Fibroblast of upper back skin (primary cell): ENCODE measurements around the gene AFF1.

Experiments used
- DNase-seq: peaks from one replicate; pipeline ENCODE4 v3.0.0-alpha.2; 2013

Gene AFF1

DNA sequence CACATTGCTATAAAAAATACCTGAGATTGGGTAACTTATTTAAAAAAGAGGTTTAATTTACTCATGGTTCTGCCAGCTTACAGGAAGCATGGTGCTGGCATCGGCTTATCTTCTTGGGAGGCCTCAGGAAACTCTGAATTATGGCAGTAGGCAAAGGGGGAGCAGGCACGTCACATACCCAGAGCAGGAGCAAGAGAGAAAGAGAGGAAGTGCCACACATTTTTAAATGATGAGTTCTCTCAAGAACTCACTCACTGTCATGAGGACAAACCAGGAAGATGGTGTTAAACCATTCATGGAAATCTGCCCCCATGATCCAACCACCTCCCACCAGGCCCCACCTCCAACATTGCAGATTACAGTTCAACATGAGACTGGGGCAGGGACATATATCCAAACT, 10.0 kb upstream of the AFF1 start:
- peak; percentile 92 for DNase-seq

DNA sequence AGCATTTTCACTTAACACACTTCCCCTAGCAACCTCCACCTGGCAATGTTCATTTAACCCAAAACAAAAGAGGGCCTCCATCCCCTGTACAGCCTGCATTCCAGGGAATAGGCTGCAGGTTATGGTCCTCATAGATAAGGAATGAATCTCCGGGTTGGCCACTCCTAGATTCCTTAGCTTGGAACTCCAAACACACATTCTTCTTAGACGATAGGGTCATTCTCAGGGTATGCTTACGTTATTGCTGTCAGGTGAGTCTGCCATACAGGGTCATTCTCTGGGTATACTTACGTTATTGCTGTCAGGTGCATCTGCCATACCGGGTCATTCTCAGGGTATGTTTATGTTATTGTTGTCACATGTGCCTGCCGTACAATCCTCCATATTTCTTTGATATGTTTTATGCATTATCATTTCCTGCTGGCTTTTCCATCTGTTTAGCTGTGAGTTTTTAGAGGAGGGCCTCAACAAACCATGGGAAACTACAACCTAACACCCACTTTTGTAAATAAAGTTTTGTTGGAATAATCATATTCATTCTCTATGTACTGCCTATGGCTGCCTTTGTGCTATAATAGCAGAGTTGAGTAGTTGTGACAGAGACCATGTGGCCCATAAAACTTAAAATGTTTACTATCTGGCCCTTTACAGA, 8.2 kb upstream of the AFF1 start:
- no peak for DNase-seq

DNA sequence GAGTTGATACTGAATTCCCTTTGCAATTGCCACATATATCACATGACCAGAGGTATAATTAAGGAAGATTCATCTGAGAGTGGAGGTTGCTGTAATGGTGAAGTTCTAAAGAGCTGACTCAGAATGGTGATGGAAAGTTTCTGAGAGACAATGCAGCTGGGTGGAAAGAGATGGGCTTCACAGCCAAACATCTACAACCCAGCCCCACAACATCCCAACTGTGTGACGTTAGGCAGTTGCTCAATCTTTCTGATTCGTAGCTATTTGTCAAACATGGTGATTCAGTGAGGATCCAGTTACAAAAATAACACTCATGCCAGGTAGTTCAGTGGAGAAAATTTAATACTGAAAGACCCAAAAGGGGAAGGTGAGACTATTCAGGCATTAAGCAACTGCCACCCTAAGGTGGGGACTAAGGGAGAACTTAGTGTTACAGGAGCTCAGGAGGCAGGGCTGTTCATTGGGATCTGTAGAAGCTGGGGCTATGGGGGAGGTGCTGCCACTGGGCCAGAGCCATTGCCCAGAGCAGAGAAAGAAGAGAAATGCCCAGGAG, 6.9 kb upstream of the AFF1 start:
- peak; percentile 95 for DNase-seq

DNA sequence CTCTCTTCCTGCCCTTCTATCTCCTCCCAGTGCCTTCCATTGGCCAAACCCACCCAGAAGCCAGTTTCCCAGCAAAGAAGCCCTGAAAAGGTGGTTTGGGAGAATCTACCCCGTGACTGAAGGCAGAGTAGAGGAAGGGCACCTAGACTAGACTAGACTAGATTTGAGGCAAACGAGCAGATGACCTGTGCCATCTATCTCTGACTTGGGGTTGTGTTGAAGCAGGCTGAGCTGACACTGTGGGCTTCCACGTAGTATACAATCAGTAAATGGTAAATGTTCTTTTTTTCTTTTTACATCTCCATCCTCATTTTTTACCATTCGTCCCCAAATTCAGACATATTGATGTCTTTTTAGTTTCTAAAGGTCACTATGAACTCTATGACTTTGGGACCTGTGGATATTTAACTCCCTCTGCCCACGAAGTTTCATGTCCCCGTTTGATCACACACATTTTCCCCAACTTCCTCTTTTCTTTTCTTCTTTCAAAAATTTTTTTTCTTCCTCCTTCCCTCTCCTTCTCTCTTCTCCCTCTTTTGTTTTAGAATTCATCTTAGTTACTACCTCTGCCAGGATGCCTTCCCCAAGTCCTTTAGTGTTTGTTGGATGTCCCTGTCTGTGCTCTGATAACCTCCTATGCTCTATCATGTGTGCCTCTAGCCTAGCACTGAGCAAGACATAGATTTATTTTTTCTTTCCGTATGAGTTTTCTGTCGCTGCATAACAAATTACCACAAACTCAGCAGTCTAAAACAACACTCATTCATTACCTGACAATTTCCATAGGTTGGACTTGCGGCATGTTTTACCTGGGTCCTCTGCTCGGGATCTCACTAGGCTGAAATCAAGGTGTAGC, 6.2 kb upstream of the AFF1 start:
- DNase-seq: no peak

DNA sequence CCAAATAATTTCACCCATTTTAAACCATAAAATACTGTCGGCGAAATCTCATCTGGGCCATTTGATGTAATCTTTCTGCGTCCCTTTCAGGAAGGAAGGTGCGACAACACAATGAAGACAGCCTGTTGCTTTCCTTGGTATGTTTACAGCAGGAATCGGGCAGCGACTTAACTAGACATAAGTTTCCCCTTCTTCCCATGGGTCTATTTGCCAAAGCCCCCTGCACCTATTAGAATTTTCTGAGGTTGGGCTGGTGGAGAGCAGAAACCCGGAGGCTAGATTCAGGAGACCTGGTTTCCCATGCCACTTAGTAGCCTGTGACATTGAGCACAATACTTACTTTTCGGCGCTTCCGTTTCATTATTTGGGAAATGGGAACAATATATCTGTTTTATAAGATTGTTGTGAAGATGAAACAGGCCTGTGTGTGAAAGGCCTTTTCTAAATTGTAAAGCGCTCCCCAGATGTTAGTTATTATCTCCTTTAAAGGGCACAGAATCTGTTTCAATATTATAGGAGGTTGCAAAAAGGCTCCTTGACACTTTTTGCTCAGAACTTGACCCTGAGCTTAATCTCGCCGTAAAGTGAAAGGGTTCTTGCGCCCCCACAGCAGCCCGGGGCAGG, 552 bp upstream of the AFF1 start:
- no peak for DNase-seq

DNA sequence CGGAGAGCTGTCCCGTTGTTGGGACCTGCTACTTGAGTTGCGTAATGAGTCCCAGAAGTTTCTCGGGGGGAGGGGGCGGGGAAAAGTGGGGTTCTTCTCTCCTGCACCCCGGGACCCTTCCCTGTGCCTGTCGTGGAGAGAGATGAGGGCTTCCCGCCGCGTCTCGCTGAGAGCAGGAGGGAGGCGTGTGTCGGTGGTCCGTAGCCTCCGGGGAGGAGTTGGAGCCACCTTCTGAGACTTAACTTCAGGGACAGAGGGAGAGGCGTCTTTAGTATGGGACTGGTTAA, 698 bp downstream of the AFF1 start:
- DNase-seq: no peak

DNA sequence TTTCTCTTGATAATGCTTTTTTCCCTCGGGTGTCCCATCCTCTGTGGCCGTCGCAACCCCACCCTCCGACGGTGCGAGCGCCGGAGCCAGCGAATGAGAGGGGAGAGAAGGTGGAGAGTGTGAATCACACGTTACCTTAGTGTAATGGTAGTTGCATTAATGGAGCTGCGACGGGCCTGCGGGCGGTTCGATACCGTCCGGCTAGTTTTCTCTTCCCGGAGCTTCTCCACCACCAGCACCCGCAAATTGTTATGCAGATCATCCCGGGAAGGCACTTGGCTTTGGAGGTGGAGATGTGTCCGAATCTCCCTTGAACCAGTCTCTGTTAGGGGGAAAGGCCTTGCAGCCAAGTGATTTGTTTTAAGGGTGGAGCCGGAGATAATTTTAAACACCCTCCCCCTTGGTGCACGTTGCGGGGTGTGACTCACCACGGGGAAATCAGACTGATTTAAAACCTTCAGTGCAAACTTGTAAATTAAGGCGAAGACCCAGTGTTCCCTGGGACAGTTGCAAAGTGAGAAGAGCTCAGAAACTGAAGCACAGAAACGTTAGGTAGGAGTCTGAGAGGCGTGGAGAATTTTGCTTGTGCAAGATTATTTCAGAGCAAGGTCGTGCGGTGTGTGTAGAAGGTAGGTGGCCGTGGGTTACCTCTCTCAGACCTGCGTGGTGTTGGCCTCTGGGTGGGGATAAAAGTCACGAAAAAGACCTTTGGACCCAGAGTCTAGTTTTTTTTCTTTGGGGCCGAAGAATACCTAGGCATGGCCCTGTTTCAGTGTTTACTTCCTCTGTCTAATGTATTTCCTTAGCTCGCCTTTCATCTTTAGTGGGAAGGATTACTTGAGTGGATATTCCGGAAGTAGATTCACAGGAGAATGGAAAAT, 1.3 kb downstream of the AFF1 start:
- DNase-seq: peak; percentile 49

DNA sequence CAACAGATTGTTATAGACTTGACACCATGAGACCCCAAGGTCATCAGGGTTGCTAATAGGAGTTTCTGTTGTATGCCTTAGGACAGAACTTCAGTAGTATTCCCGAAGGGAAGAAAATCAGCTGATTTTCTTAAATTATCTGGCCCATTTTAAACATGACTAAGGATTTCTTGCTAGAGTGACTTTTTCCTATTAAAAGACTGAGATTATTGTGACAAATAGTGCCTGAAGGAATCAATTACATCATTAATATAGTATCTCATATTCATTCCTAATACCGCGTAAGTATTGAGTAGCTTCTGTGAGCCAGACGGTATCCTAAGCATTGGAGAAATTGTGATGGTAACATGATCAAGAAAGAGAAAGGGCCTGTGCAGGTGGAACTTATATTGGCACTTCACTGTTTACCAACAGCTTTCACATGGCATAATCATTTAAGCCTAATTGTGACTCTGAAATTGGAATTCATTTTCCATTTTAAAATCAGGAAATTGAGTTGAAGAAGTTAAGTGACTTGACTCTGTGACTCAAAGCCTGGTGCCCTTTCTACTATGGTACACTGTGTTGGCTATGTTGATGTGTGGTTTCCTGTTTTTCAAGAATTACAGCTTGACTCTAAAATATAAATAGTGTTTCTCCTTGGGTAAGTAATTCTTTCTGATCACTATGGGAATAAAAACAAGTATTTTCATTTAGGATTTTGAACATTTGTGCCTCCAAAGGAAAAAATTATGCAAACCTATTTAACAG, 4.1 kb downstream of the AFF1 start:
- DNase-seq: no peak

DNA sequence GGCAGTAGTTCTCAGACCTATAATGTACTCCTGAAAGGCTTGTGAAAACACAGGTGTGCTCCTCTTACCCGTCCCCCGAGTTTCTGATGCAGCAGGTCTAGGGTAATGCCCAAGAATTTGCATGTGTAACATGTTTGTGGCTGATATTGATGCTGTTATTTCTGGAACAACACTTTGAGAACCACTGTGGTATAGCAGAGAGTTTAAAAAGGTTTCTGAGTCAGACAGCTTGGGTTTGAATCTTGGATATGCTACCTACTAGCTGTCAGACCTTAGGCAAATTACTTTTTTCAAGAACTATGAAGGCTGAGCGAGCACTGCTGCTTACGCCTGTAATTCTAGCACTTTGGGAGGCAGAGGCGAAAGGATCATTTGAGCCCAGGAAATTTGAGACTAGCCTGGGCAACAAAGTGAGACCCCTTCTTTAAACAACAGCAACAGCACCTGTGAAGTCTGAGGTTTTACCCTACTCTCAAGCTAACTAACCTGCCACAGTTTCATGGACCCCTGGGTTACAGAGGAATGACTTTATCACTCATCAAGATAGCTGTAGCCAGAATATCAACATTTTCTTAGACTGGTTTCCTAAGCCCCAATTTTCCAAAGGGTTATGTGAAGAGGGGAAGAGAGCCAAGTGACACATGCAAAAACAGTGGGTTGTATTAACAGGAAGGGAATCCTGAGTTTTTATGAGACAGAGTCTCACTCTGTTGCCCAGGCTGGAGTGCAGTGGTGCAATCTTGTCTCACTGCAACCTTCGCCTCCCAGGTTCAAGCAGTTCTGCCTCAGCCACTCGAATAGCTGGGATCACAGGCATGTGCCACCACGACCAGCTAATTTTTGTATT, 5.1 kb downstream of the AFF1 start:
- DNase-seq: peak; percentile 39

DNA sequence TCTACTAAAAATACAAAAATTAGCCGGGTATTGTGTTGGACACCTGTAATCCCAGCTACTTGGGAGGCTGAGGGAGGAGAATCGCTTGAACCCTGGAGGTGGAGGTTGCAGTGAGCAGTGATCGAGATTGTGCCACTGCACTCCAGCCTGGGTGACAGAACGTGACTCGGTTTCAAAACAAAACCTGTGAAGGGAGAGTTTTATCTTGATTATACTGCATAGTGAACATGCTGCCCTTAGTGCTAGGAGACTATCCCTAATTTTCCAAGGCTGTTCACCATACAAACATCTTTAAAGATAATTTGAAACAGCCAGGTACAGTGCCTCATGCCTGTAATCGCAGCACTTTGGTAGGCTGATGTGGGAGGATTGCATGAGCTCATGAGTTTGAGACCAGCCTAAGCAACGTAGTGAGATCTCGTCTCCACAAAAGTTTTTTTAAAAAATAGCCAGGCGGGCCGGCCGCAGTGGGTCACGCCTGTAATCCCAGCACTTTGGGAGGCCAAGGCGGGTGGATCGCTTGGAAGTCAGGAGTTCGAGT, 6.2 kb downstream of the AFF1 start:
- DNase-seq: no peak

DNA sequence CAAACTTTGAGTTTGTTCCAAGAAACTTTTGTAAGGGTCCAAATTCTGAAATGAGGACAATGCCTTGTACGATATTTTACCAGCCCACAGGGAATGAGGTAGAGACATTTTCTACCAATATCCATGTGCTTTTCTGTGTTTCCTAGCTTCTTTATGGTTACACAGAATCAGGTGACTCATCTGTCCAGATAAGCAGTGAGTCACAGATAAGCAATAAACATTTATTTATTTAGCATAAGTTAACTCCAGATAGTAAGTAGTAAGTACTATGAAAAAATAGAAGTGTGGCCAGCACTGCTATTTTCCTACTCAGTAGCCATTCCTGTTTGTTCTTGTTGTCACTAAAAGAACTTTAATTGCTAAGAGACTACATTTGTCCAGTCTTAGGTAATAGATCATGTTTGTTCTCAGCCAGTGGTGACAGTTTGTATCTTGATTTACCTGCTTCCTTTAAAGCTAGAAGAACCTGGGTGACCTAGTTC, 7.4 kb downstream of the AFF1 start:
- no peak for DNase-seq

DNA sequence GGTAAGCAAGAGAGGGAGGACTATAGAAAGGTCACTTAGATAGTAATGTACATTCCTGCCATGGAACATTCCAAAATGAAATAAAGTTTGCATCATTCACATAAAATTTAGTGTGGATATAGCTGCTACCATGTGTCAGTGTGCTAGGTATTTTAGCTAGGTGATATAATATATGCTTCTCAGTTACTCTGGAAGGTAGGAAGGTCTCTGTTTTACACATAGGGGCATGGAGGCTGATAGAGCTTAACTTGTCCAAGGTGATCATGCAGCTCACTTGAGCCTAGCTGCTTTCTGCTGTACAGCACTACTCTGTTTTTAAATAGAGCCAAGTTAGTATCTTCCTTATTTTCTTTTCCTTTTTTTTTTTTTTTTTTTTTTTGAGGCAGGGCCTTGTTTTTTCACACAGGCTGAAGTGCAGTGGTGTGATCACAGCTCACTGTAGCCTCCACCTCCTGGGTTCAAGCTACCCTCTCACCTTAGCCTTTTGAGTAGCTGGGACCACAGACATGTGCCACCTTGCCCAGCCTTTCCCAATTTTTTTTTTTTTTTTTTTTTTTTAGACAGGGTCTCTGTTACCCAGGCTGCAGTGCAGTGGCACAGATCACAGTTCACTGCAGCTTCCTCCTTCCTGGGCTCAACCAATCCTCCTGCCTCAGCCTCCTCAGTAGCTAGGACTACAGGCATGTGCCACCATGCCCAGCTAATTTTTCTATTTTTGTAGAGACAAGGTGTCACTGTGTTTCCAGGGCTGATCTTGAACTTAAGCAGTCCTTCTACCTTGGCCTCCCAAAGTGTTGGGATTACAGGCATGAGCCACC, 10.4 kb downstream of the AFF1 start:
- DNase-seq: no peak

DNA sequence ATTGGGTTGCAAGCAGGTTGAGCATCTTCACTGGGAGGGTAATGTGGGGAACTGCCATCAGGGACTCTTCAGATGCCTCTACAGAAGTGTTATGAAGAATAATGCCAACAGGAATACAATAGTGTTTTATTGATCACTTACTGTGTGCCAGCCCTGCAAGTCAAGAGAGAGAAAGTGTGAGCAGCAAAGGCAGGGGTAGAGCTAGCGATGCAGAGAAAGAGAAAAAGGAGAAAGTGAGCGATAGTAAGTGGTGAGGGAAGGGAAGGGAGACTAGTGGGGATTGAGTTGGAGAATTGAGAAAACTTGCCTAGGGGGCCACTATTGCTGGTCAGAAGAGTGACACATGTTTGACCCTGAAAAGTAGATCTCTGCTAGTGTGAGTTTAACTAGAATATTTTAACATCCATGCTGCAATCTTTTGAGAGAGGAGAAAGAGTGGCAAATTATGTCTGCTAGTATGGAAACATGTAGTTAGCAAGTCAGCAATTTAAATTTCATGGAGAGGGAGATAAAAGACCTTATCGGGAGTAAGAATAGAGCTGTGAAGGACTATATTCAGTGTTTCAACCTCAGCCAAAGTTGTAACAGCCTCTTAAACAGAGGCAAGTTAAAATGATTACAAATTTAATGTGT, 12.2 kb downstream of the AFF1 start:
- no peak for DNase-seq

DNA sequence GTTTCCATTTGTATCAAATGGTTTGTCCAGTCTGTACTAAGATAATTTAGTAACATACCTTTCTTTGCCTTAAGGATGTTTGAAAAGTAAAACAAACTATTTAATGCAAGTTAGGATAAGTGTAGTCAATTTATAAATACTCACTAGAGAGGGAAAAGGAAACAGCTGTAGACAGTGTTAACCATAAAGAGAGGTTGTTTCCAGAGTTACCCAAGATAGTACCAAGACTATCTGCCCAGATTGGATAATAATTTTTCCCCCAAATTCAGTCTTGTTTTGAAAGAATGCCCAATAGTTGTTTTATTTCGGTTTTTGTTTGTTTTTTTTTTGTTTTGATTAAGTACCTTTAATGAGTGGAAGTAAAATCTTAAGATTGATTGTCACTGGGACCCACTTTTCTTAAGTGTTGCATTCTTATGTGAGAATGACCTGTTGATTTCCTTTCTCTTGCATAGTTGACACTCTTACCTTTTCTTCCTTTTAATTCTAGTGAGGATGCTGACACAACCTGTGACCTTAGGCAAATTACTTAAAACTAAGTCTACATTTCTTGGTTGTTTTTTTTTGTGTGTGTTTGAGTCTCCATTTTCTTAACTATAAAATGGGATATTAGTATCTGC, 12.8 kb downstream of the AFF1 start:
- no peak for DNase-seq

DNA sequence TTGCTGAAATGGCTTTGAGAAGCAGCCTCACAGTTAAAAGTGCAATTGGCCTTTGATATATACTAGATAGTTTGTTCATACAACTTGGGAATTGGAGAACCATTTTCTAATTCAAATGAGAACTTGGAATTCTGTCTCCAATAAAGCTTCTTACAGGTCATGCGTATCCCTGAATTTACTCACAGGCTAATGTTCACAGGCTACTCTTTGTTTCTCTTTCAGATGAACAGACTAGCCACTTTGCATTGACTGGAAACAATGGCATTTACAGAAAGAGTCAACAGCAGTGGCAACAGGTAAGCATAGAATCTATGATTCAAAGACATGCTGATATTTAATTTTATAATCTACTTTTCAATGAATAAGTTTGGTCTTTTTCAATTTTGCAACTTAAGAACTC, 13.5 kb downstream of the AFF1 start:
- DNase-seq: no peak

DNA sequence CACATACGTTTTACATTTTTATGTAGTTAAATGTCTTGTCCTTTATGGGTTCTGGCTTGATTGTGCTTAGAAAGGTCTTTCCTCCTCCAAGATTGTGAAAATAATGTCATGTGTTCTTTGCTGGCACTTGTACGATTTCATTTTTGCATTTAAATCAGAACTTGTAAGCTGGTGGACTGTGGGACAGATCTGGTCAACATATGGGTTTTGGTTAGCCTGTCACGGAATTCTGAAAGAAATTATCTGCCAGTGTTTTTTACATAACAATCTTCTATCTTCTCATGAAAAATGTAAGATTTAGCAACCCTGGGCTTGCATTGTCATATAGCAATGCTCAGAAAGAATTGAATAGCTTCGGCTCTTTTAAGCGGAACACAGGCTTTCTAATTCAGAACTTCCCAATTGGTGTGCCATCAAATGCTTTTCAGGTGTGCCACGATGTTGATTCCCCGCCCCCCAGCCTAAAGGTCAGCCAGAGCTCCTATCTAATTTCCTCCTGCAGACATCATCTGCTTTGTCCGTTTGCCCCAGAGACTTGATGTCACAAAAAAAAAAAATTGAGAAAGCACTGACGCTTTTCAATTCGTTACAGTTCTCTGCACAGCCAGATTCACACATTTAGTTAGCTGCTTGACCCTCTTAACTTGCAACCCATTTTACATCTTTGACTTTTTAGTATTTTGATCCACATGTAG, 16.2 kb downstream of the AFF1 start:
- no peak for DNase-seq

DNA sequence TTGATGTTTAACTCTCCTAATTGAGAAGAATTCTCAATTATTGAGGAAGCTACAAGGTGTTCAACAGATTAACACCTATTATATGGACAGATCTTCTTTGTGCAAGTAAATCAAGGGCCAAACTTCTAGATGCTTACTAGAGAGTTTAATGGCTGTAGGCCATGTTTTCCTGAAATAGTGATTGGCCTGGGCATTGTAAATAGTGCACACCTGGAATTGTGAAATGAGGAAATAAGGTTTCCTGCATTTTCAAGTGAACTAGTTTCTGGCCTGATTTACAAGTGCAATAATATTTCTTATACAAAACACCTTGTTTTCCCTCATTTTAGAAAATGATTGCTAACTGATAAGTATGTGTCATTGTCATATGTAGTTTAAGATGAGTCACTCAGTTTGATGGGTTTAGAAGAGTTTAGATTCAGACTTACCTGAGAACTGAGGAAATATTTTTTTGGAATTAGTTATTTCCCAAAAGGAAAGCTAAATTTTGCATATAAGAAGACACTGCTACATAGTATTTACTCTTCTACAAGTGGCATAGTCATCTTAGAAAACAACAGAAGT, 21.2 kb downstream of the AFF1 start:
- no peak for DNase-seq

DNA sequence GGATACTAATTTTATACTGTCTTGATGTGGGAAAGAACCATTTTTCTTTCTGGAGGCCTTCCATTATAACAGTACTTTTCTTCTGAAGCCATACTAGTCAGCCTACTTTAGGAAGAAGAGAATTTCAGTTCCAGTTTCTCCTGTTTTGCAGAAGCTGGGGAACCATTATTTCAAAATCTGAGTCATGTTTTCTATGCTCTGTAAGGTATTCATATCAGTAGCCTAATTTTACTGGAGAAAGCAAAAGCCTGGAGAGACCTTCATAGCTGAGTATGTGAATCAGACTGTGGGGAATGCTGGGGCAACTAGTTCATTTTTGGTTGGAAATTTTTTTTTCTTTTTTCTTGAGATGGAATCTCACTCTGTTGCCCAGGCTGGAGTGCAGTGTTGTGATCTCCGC, 22.4 kb downstream of the AFF1 start:
- peak; percentile 84 for DNase-seq
